Upper lobe of left lung (tissue), 4 donors: ENCODE data around the gene STOM.

Experiments used
- CTCF ChIP-seq, 6 experiments: fragments of 450-650 bp in 4 of 6; fragments of 200-600 bp in 2 of 6; sonication (generic) in 2 of 6; IDR thresholded peaks; one replicate each; pipeline ENCODE4 v1.5.1; 2016 to 2019; ENCODE audit warnings: antibody characterized with exemption in 6 of 6
- POLR2A ChIP-seq, 4 donors: fragments of 450-650 bp; IDR thresholded peaks; one replicate each; pipeline ENCODE4 v1.5.1; 2016 to 2017; ENCODE audit warnings: antibody characterized with exemption in 4 of 4, mild to moderate bottlenecking in 2 of 4
- POLR2AphosphoS5 ChIP-seq, 2 donors: sonication (generic); formaldehyde crosslinking; IDR thresholded peaks; one replicate each; pipeline ENCODE4 v1.5.1; 2017; ENCODE audit warnings: antibody characterized with exemption in 2 of 2

- TF ChIP-seq POLR2A (IDR thresholded peaks at IDR 0.05) (no peak), CTCF (IDR thresholded peaks at IDR 0.05) (no peak), POLR2AphosphoS5 (IDR thresholded peaks at IDR 0.05) (peak in 1 of 2 donors; percentile 50)
These were observed 64.6 kb downstream of the STOM start for GRCh38 chr9:121305269-121305994.
